Smooth muscle cell (in vitro differentiated cells): ENCODE results near the gene RCC2. TPM values are rescaled to one million over a fixed set of nuclear protein-coding genes. Genes with fewer than 3 reads are reported as not detected.

ENCODE experiments used
- DNase-seq: peaks from one replicate; lab custom pipeline; 2025; ENCODE audit not compliant: unreplicated experiment; lab: John Stamatoyannopoulos, UW
- H2AFZ ChIP-seq: fragments of 200-600 bp; sonication (generic); 2 replicates; pipeline ENCODE4 v1.6.0; 2016; ENCODE audit warnings: antibody characterized with exemption, low read depth, mild to moderate bottlenecking
- H3F3A ChIP-seq: fragments of 200-600 bp; sonication (generic); 2 replicates; pipeline ENCODE4 v1.6.0; 2017; ENCODE audit warnings: antibody characterized with exemption, low read depth
- H3K27ac ChIP-seq: fragments of 200-600 bp; sonication (generic); 2 replicates; pipeline ENCODE4 v1.5.1; 2016; ENCODE audit warnings: low read depth, mild to moderate bottlenecking
- H3K27me3 ChIP-seq: fragments of 200-600 bp; sonication (generic); 2 replicates; pipeline ENCODE4 v1.6.1; 2016; ENCODE audit warnings: low read depth, mild to moderate bottlenecking
- H3K36me3 ChIP-seq: fragments of 200-600 bp; sonication (generic); 2 replicates; pipeline ENCODE4 v1.5.1; 2016; ENCODE audit warnings: low read depth
- H3K4me1 ChIP-seq: fragments of 200-600 bp; sonication (generic); 2 replicates; pipeline ENCODE4 v1.5.1; 2016; ENCODE audit warnings: low read depth
- H3K4me2 ChIP-seq: fragments of 200-600 bp; sonication (generic); 2 replicates; pipeline ENCODE4 v1.6.0; 2016; ENCODE audit warnings: mild to moderate bottlenecking
- H3K4me3 ChIP-seq: fragments of 200-600 bp; sonication (generic); 2 replicates; pipeline ENCODE4 v1.5.1; 2016; ENCODE audit warnings: mild to moderate bottlenecking
- H3K79me2 ChIP-seq: fragments of 200-600 bp; sonication (generic); 2 replicates; pipeline ENCODE4 v1.6.0; 2016; ENCODE audit warnings: low read depth, mild to moderate bottlenecking
- H3K9ac ChIP-seq: fragments of 200-600 bp; sonication (generic); 2 replicates; pipeline ENCODE4 v1.6.0; 2016; ENCODE audit warnings: low read depth
- H3K9me3 ChIP-seq: fragments of 200-600 bp; sonication (generic); replicated peaks from 2 replicates; pipeline ENCODE4 v1.5.1; 2016; ENCODE audit warnings: low read depth
- H4K20me1 ChIP-seq: fragments of 200-600 bp; sonication (generic); 2 replicates; pipeline ENCODE4 v1.6.0; 2016; ENCODE audit warnings: low read depth
- WGBS: methylation state at CpG from one replicate; pipeline ENCODE4 v1.1.7; 2016; ENCODE audit warnings: low lambda C conversion rate; 5-methylcytosine and 5-hydroxymethylcytosine counted together
- polyA plus RNA-seq: library from polyadenylated mRNA; unstranded; fragments of >200 nt; fragmentation: Nextera tagmentation; extraction: Ambion mirVana; gene quantifications from 2 replicates; pipeline ENCODE4 v1.2.1, GENCODE V29; 2016
- total RNA-seq: library from RNA; depleted of rRNA; stranded (reverse); fragments of >200 nt; gene quantifications from 2 replicates; pipeline ENCODE4 v1.2.3, GENCODE V29; 2014
- TF ChIP-seq, protein P1 (sequence below): fragments of 200-600 bp; sonication (generic); IDR thresholded peaks from 2 replicates; pipeline ENCODE4 v1.5.1; 2017; ENCODE audit warnings: borderline replicate concordance, mild to moderate bottlenecking, antibody characterized with exemption; ENCODE audit not compliant: insufficient read depth, poor library complexity, severe bottlenecking

RCC2 gene
- total and polyA plus RNA-seq, 2 experiments from 2014 or later, result 28.0 to 44.5 TPM

DNA sequence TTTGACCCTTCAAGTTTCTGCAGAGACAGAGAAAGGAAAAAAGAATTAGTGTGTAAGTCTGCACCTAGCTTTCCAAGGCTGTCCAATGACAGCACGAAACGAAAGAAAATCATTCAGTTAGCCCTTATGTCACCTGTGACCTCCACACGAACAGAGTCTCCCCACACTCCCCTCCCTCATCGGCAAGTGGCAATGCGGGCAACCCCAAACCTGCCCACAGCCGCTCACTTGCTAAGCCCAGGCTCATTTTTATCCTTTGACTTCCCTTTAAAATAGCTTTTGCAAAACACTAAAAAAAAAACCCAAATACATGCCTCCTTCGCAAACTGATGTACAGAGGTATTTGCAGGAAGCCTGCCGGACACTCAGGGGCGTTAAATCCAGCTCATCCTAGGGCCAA, 10.3 kb downstream of the RCC2 start:
- Histone ChIP-seq H4K20me1 (peaks cover 99% of the 10 kb centered on the region), H3K79me2 (peaks cover 56% of the 10 kb centered on the region), H3F3A (no peaks in the 10 kb centered on the region), H3K36me3 (no peaks in the 10 kb centered on the region), H3K4me3 (no peak overlapping the region), H3K4me1 (no peaks in the 10 kb centered on the region), H3K9ac (no peak overlapping the region), H3K27ac (no peak overlapping the region), H3K9me3 (no peaks in the 10 kb centered on the region), H2AFZ (no peak overlapping the region), H3K4me2 (no peak overlapping the region), H3K27me3 (no peaks in the 10 kb centered on the region)
- no peak for DNase-seq
- 93% methylated on average over 9 of the region's 9 CpGs for WGBS
- TF ChIP-seq, protein P1, sequence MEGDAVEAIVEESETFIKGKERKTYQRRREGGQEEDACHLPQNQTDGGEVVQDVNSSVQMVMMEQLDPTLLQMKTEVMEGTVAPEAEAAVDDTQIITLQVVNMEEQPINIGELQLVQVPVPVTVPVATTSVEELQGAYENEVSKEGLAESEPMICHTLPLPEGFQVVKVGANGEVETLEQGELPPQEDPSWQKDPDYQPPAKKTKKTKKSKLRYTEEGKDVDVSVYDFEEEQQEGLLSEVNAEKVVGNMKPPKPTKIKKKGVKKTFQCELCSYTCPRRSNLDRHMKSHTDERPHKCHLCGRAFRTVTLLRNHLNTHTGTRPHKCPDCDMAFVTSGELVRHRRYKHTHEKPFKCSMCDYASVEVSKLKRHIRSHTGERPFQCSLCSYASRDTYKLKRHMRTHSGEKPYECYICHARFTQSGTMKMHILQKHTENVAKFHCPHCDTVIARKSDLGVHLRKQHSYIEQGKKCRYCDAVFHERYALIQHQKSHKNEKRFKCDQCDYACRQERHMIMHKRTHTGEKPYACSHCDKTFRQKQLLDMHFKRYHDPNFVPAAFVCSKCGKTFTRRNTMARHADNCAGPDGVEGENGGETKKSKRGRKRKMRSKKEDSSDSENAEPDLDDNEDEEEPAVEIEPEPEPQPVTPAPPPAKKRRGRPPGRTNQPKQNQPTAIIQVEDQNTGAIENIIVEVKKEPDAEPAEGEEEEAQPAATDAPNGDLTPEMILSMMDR, result no peak

DNA sequence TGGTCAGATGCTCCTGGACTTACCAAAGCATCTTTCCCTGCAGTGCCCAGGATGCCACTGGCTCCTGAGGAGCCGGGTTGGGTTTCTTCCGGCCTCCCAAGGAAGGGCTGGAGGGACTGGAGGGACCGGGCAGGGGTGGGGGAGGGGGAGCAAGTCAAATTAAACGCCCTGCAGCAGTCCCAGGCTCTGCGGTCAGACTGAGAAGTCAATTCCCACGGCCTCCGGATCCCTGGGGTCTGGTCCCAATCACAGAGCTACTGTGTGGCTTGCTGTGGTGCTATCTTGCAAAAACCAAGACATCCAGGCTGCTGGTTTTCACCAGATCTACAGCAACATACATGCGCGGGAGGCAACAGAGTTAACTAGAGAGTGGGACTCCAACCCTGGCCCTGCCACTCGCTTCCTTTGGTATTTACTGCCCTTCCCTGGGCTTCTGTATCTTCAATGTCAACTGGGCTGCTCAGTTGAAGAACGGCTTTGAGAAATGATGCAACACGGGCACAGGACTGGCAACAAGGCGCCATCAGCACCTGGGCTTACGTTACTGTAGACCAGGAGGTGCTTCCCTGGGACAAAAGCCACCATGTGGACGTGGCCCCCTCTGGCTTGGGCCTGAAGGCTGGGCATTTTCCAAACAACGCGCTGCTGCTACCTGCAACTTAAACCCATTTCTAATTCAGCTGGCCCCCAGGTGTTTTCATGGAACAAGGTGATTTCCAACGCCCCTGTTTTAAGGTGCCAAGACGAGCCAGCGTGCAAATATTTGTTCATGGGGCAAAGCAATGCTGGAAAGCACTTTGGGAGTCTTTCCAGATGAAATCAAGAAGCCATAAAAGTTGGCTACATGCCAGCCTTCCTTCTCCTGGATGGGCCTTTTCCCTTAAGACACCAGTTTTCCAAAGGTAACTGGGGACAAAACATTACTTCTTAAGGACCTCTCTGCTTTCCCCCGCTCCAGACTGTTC, 11.5 kb downstream of the RCC2 start:
- peaks cover 47% of the 10 kb centered on the region for H3K79me2 ChIP-seq
- WGBS, result 77% methylated on average over 21 of the region's 21 CpGs
- no peaks in the 10 kb centered on the region for H3F3A ChIP-seq
- no peak overlapping the region for H3K4me2 ChIP-seq
- H3K27ac ChIP-seq, result no peak overlapping the region
- no peak overlapping the region for H2AFZ ChIP-seq
- H3K4me1 ChIP-seq, result no peaks in the 10 kb centered on the region
- DNase-seq, result no peak
- H3K27me3 ChIP-seq, result no peaks in the 10 kb centered on the region
- H3K36me3 ChIP-seq, result no peaks in the 10 kb centered on the region
- no peaks in the 10 kb centered on the region for H3K9me3 ChIP-seq
- H4K20me1 ChIP-seq, result peaks cover 99% of the 10 kb centered on the region
- no peak overlapping the region for H3K4me3 ChIP-seq
- TF ChIP-seq, protein P1, result no peak
- no peak overlapping the region for H3K9ac ChIP-seq

DNA sequence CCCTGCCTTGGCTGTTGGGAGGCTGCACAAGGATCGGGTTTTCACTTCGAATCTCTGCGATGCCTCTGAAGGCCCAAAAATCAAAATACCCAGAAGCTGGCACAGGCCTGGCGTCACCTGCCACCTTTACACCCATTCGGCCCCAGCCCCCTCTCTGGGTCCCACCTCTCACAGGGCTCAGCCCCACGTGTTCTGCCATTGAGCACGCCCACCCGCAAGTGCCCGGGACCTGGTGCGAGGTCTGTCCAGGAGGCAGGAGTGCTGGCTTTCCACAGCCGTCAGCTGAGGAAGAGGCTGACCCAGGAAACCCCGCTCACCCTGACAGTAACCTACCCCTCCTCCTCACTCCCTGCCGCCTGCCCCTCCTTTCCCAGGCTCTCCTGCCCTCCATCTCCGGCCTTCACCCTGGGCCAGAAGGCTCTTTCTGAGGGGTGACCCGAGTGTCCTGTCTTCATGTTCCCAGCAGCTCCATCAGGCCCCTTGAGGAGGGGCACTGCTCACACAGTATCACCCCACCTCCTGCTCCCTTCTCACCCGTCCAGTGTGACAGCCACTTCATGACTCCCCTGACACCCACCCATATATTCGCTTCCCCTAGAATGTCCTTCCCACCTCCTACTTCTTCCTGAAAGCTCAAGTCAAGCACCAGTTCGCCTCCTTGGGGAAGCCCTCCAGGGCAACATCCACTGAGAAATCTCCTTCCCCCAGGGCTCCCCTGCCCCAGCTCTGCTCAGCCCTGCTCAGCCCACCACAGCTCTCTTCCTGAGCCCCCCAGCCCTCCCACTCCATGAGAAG, 13.5 kb downstream of the RCC2 start:
- Histone ChIP-seq H3K4me1 (no peaks in the 10 kb centered on the region), H3K9me3 (no peaks in the 10 kb centered on the region), H3K9ac (no peak overlapping the region), H3F3A (no peaks in the 10 kb centered on the region), H3K36me3 (no peaks in the 10 kb centered on the region), H3K27me3 (no peaks in the 10 kb centered on the region), H3K4me3 (no peak overlapping the region), H4K20me1 (peaks cover 99% of the 10 kb centered on the region), H2AFZ (no peak overlapping the region), H3K4me2 (no peak overlapping the region), H3K79me2 (peaks cover 30% of the 10 kb centered on the region), H3K27ac (no peak overlapping the region)
- 93% methylated on average over 15 of the region's 18 CpGs for WGBS
- TF ChIP-seq, protein P1, result no peak
- no peak for DNase-seq
